ENCODE results near the gene TMEM44. TPM values are rescaled to one million over a fixed set of nuclear protein-coding genes. Genes with fewer than 3 reads are reported as not detected.

Gene TMEM44
- total and polyA plus RNA-seq, 9 of the 15 experiments (the other 6 are each of a cell fraction or from before 2014, with no cell fraction given), result 0.53 to 18.1 (median 11.3) TPM

DNA sequence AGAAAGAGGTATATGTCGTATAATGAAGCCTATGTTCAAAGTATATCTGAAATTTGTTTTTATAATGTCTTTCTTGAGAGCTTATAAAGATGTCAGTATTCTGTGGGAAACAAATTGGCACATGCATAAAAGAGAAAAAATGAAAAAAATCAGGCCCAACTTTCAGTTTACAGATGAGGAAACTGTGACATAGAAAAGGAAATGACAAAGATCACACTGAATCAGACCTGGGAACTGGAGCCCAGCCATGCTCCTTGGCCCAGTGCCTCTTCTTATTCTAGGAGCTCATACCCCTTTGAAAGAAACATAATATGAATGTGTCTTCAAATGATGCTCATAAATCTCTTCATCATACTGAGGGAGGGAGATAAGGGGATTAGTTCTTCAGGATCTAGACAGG, 48.4 kb downstream of the TMEM44 start:
- peaks cover 13% of the 10 kb centered on the region for H3K79me2 ChIP-seq (ENCODE audit: control insufficient read depth, insufficient read depth, low read length)
- ChIA-PET CTCF (ENCODE audit: low intra/inter-chr PET ratio) (no interaction called here), POLR2A (interaction anchor here (0.6 to 2.1 kb wide), 5 partner anchors 13 to 216 kb away, joined by 3 to 6 read pairs (median 4); no protein-coding TSS in a partner anchor)
- ATAC-seq (no peak), FAIRE-seq (no peak), DNase-seq (ENCODE audit: extremely low read depth in 1 of 4, low spot score in 3 of 4) (no peak)
- H3K4me2 ChIP-seq (ENCODE audit: insufficient read depth, low read length), result peak overlapping the region; percentile 90; the same call in 1 of the 2 replicates
- peak overlapping the region; percentile 99 for H3K4me3 ChIP-seq
- TF ChIP-seq KDM1A (IDR thresholded peaks at IDR 0.05) (peak; percentile 44 to 56; a peak in 2 of 4 replicates), MEF2D (tag; conservative IDR thresholded peaks at IDR 0.05; ENCODE audit: low read depth) (no peak), POLR2B (IDR thresholded peaks at IDR 0.05; ENCODE audit: low read depth, partially characterized antibody) (no peak), BACH1 (tag; IDR thresholded peaks at IDR 0.05) (0 out of 2 replicates have a peak, but pooled peaks have one; percentile 7), RCOR1 (IDR thresholded peaks at IDR 0.05; ENCODE audit: borderline replicate concordance in 1 of 2, low read depth in 2 of 2, low read length in 2 of 2) (peak in 1 of 2 experiments; percentile 47; a peak in 1 of 4 replicates), RBM25 (IDR thresholded peaks at IDR 0.05; ENCODE audit: low read depth, low read length, severe bottlenecking) (peak; percentile 5), CBFA2T3 (IDR thresholded peaks at IDR 0.05) (0 out of 2 replicates have a peak, but pooled peaks have one; percentile 10), MTF1 (CRISPR knock-in tag; IDR thresholded peaks at IDR 0.05; ENCODE audit: borderline replicate concordance) (no peak), POLR2AphosphoS2 (IDR thresholded peaks at IDR 0.05; ENCODE audit: low read length) (0 out of 2 replicates have a peak, but pooled peaks have one; percentile 1), SMAD2 (IDR thresholded peaks at IDR 0.05; ENCODE audit: low read depth, low read length) (no peak), MEIS2 (IDR thresholded peaks at IDR 0.05; ENCODE audit: partially characterized antibody) (peak; percentile 37), HNRNPK (IDR thresholded peaks at IDR 0.05; ENCODE audit: low read depth, low read length, poor library complexity, severe bottlenecking) (no peak)
- no peaks in the 10 kb centered on the region for H3K9me3 ChIP-seq (replicated peaks; ENCODE audit: control insufficient read depth, insufficient read depth, low read depth, low read length)
- no peak overlapping the region for H2AFZ ChIP-seq (ENCODE audit: low read depth, low read length)
- H3K27ac ChIP-seq (ENCODE audit: extremely low read depth, low read depth, low read length), result peak overlapping the region; percentile 95; the same call in 2 of the 3 replicates
- in situ Hi-C loops (cut with MboI) (loop anchor here (10.0 kb wide), 1 partner anchor 250 kb away; no protein-coding TSS in a partner anchor), intact Hi-C loops (cut with micrococcal nuclease) (no loop called here)
- H3K4me1 ChIP-seq (replicated peaks in 1 of 2; ENCODE audit: control insufficient read depth in 2 of 2, insufficient read depth in 2 of 2, low read length in 2 of 2), result peaks cover 5 to 11% of the 10 kb centered on the region in 2 experiments; a peak in 4 of 5 replicates
- no peaks in the 10 kb centered on the region for H3K9me1 ChIP-seq (ENCODE audit: control insufficient read depth, insufficient read depth, low read length)
- WGBS (ENCODE audit: insufficient coverage, low coverage, missing lambda C conversion rate), result 56% methylated on average over 1 of the region's 1 CpG
- no peaks in the 10 kb centered on the region for H3K27me3 ChIP-seq (ENCODE audit: control insufficient read depth in 2 of 2, insufficient read depth in 2 of 2, low read length in 2 of 2)
- H3K9ac ChIP-seq (ENCODE audit: insufficient read depth in 1 of 2, low read depth in 2 of 2, low read length in 2 of 2), result peak overlapping the region in 1 of 2 experiments; percentile 100; a peak in 2 of 4 replicates
- no TSS peak for BruUV-seq (replicated peaks)
- no peaks in the 10 kb centered on the region for H4K20me1 ChIP-seq (replicated peaks; ENCODE audit: control insufficient read depth, insufficient read depth, low read length)
- peaks cover 20% of the 10 kb centered on the region; the same call in 2 of the 3 replicates for H3K36me3 ChIP-seq (ENCODE audit: control insufficient read depth, insufficient read depth, low read length)
